Naive B cell (primary cell): ENCODE measurements around the gene ZNF764. TPM values are rescaled to one million over a fixed set of nuclear protein-coding genes. Genes with fewer than 3 reads are reported as not detected.
"Not testable (repeated sequence)": the region's sequence is repeated elsewhere in the genome, so short reads cannot be mapped to it uniquely, and the experiment has no call there.

Experiments used
- ATAC-seq, 2 donors: fragments of 150-1000 bp; cut with Tn5 transposase; 2 replicates each; pipeline ENCODE4 v1.10.0; 2021; ENCODE audit warnings: low read depth in 2 of 2, mild to moderate bottlenecking in 2 of 2, moderate library complexity in 2 of 2
- DNase-seq: peaks from one replicate; pipeline ENCODE4 v3.0.0; 2022
- H3K27ac Mint-ChIP-seq, 6 donors: one replicate each; pipeline ENCODE4 v1.8.0; 2020 to 2022; ENCODE audit warnings: mild to moderate bottlenecking in 6 of 6, mixed read lengths in 6 of 6, moderate library complexity in 5 of 6, inconsistent platforms in 2 of 6
- H3K27me3 Mint-ChIP-seq, 3 donors: one replicate each; pipeline ENCODE4 v1.8.0; 2021 to 2022; ENCODE audit warnings: mixed read lengths in 3 of 3, mild to moderate bottlenecking in 1 of 3
- H3K36me3 Mint-ChIP-seq, 2 donors: one replicate each; pipeline ENCODE4 v1.8.0; 2020 to 2022; ENCODE audit warnings: mixed read lengths in 2 of 2, inconsistent platforms in 1 of 2, mild to moderate bottlenecking in 1 of 2
- H3K4me1 Mint-ChIP-seq, 3 donors: one replicate each; pipeline ENCODE4 v1.8.0; 2020 to 2022; ENCODE audit warnings: mixed read lengths in 3 of 3, inconsistent platforms in 1 of 3, mild to moderate bottlenecking in 1 of 3, moderate library complexity in 1 of 3
- H3K4me3 Mint-ChIP-seq, 8 donors: one replicate each; pipeline ENCODE4 v1.8.0; 2020 to 2022; ENCODE audit warnings: mild to moderate bottlenecking in 8 of 8, mixed read lengths in 8 of 8, moderate library complexity in 8 of 8, inconsistent platforms in 2 of 8
- H3K9me3 Mint-ChIP-seq, 7 donors: one replicate each; pipeline ENCODE4 v1.8.0; 2020 to 2022; ENCODE audit warnings: mixed read lengths in 7 of 7, mild to moderate bottlenecking in 5 of 7, inconsistent platforms in 2 of 7, moderate library complexity in 1 of 7
- polyA plus RNA-seq, 6 donors: library from polyadenylated mRNA; unstranded; fragments of 300-500 nt; fragmentation: Illumina TruSeq; gene quantifications; one replicate each; pipeline ENCODE4 v1.2.3, GENCODE V29; 2021; ENCODE audit warnings: low read depth in 6 of 6

ZNF764 gene
- polyA plus RNA-seq, 6 donors from 2014 or later, result 2.3 to 6.8 (median 4.7) TPM; not detected in 1

- Mint-ChIP-seq H3K36me3 (peaks cover 7 to 8% of the 10 kb centered on the region in 2 donors), H3K9me3 (no peaks in the 10 kb centered on the region), H3K27ac (peak within 1 kb of the TSS; percentile 92 to 98 (median 96)), H3K4me3 (peak within 1 kb of the TSS; percentile 83 to 99 (median 94)), H3K4me1 (peaks cover 18 to 36% (median 32%) of the 10 kb centered on the region in 3 donors), H3K27me3 (no peaks in the 10 kb centered on the region)
- DNase-seq (no peak), ATAC-seq (peak; percentile 5 to 11)
Observed at GRCh38 chr16:30526137-30526822, 31.9 kb downstream of the ZNF764 start, which contains the start of gene ZNF768. TSS of gene ZNF768 (minus strand) at chr16:30526566. CDS start at chr16:30526413, 153 bp downstream.

- H3K36me3 Mint-ChIP-seq, result peaks cover 7 to 8% of the 10 kb centered on the region in 2 donors
- peaks cover 18 to 34% (median 32%) of the 10 kb centered on the region in 3 donors for H3K4me1 Mint-ChIP-seq
- peak overlapping the region; percentile 82 to 99 (median 94) for H3K4me3 Mint-ChIP-seq
- DNase-seq (no peak), ATAC-seq (no peak)
- peak overlapping the region in 5 of 6 donors; percentile 16 to 96 (median 81) for H3K27ac Mint-ChIP-seq
- no peaks in the 10 kb centered on the region for H3K27me3 Mint-ChIP-seq
- H3K9me3 Mint-ChIP-seq, result no peaks in the 10 kb centered on the region
Observed at GRCh38 chr16:30525844-30526136, 32.4 kb downstream of the ZNF764 start.

- H3K27ac Mint-ChIP-seq, result no peak overlapping the region
Observed at GRCh38 chr16:30524575-30525568, 33.3 kb downstream of the ZNF764 start.

GRCh38 chr16:30523768-30524574 is 34.2 kb downstream of the ZNF764 start:
- DNase-seq (no peak), ATAC-seq (no peak)
- peaks cover 7 to 18% of the 10 kb centered on the region in 2 donors for H3K36me3 Mint-ChIP-seq
- H3K4me1 Mint-ChIP-seq, result peaks cover 18 to 33% (median 22%) of the 10 kb centered on the region in 3 donors
- H3K27ac Mint-ChIP-seq, result peak overlapping the region in 1 of 6 donors; percentile 24
- H3K9me3 Mint-ChIP-seq, result no peaks in the 10 kb centered on the region
- no peaks in the 10 kb centered on the region for H3K27me3 Mint-ChIP-seq
- H3K4me3 Mint-ChIP-seq, result peak overlapping the region in 3 of 8 donors; percentile 37 to 59 (median 47)

More at GRCh38 chr16:30524575-30525568, 33.3 kb downstream of the ZNF764 start:
- ATAC-seq (no peak), DNase-seq (no peak)
- H3K4me3 Mint-ChIP-seq, result peak overlapping the region in 7 of 8 donors; percentile 44 to 99 (median 62)
- H3K27me3 Mint-ChIP-seq, result no peaks in the 10 kb centered on the region
- peaks cover 18 to 28% (median 27%) of the 10 kb centered on the region in 3 donors for H3K4me1 Mint-ChIP-seq
- peaks cover 7 to 9% of the 10 kb centered on the region in 2 donors for H3K36me3 Mint-ChIP-seq
- no peaks in the 10 kb centered on the region for H3K9me3 Mint-ChIP-seq

- not testable (repeated sequence) for DNase-seq, H3K27ac Mint-ChIP-seq, H3K27me3 Mint-ChIP-seq, ATAC-seq, H3K9me3 Mint-ChIP-seq
- peaks cover 12 to 24% (median 15%) of the 10 kb centered on the region in 3 donors for H3K4me1 Mint-ChIP-seq
- H3K4me3 Mint-ChIP-seq, result peak overlapping the region in 1 of 8 donors; percentile 72
- peaks cover 11 to 25% of the 10 kb centered on the region in 2 donors for H3K36me3 Mint-ChIP-seq
Observed at GRCh38 chr16:30522702-30523463, 35.3 kb downstream of the ZNF764 start.

- no peak for DNase-seq
- Mint-ChIP-seq H3K27me3 (no peaks in the 10 kb centered on the region), H3K36me3 (peaks cover 11 to 25% of the 10 kb centered on the region in 2 donors), H3K4me1 (peaks cover 6 to 17% (median 10%) of the 10 kb centered on the region in 3 donors), H3K27ac (peak overlapping the region in 3 of 6 donors; percentile 34 to 83 (median 75)), H3K9me3 (no peaks in the 10 kb centered on the region), H3K4me3 (peak overlapping the region in 2 of 8 donors; percentile 68 to 72)
- no peak for ATAC-seq
Observed at GRCh38 chr16:30521873-30522641, 36.1 kb downstream of the ZNF764 start.

GRCh38 chr16:30521476-30521872 is 36.7 kb downstream of the ZNF764 start:
- Mint-ChIP-seq H3K4me3 (no peak overlapping the region), H3K36me3 (peaks cover 11 to 25% of the 10 kb centered on the region in 2 donors)
- no peak for DNase-seq

GRCh38 chr16:30519120-30520049 is 38.8 kb downstream of the ZNF764 start:
- H3K27me3 Mint-ChIP-seq, result no peaks in the 10 kb centered on the region
- H3K4me1 Mint-ChIP-seq, result peaks cover 0 to 8% (median 6%) of the 10 kb centered on the region in 3 donors
- peak overlapping the region in 3 of 6 donors; percentile 35 to 83 (median 79) for H3K27ac Mint-ChIP-seq
- peaks cover 11 to 33% of the 10 kb centered on the region in 2 donors for H3K36me3 Mint-ChIP-seq
- peak overlapping the region in 2 of 8 donors; percentile 43 to 44 for H3K4me3 Mint-ChIP-seq
- DNase-seq, result no peak
- no peak for ATAC-seq
- H3K9me3 Mint-ChIP-seq, result no peaks in the 10 kb centered on the region

More at GRCh38 chr16:30521476-30521872, 36.7 kb downstream of the ZNF764 start:
- no peaks in the 10 kb centered on the region for H3K9me3 Mint-ChIP-seq
- H3K4me1 Mint-ChIP-seq, result peaks cover 6 to 17% (median 10%) of the 10 kb centered on the region in 3 donors
- no peaks in the 10 kb centered on the region for H3K27me3 Mint-ChIP-seq
- no peak for ATAC-seq
- peak overlapping the region in 1 of 6 donors; percentile 38 for H3K27ac Mint-ChIP-seq

- Mint-ChIP-seq H3K4me1 (peaks cover 0 to 8% (median 6%) of the 10 kb centered on the region in 3 donors), H3K27ac (no peak overlapping the region), H3K9me3 (no peaks in the 10 kb centered on the region), H3K27me3 (no peaks in the 10 kb centered on the region), H3K36me3 (peaks cover 11 to 37% of the 10 kb centered on the region in 2 donors), H3K4me3 (peak overlapping the region in 1 of 8 donors; percentile 43)
- ATAC-seq (no peak), DNase-seq (no peak)
Observed at GRCh38 chr16:30518552-30518951, 39.6 kb downstream of the ZNF764 start.

GRCh38 chr16:30515275-30515674 is 42.9 kb downstream of the ZNF764 start:
- Mint-ChIP-seq H3K36me3 (peaks cover 22 to 57% of the 10 kb centered on the region in 2 donors), H3K27ac (peak overlapping the region in 1 of 6 donors; percentile 17)

GRCh38 chr16:30511509-30511908 is 46.7 kb downstream of the ZNF764 start:
- DNase-seq (no peak), ATAC-seq (no peak)
- H3K27me3 Mint-ChIP-seq, result no peaks in the 10 kb centered on the region
- H3K4me3 Mint-ChIP-seq, result no peak overlapping the region
- H3K27ac Mint-ChIP-seq, result peak overlapping the region in 1 of 6 donors; percentile 10
- peaks cover 18 to 42% of the 10 kb centered on the region in 2 donors for H3K36me3 Mint-ChIP-seq
- peaks cover 0 to 4% (median 0%) of the 10 kb centered on the region in 3 donors for H3K4me1 Mint-ChIP-seq
- H3K9me3 Mint-ChIP-seq, result no peaks in the 10 kb centered on the region

More at GRCh38 chr16:30515275-30515674, 42.9 kb downstream of the ZNF764 start:
- no peak for DNase-seq
- ATAC-seq, result no peak
- H3K4me3 Mint-ChIP-seq, result no peak overlapping the region
- H3K4me1 Mint-ChIP-seq, result peaks cover 0 to 6% (median 4%) of the 10 kb centered on the region in 3 donors
- no peaks in the 10 kb centered on the region for H3K9me3 Mint-ChIP-seq
- H3K27me3 Mint-ChIP-seq, result no peaks in the 10 kb centered on the region
